ENCODE measurements around the gene GNPDA1.
A peak's percentile ranks its signal among the peaks of the same experiment; 100 is the strongest.

Gene GNPDA1

GRCh38 chr5:141954194-141954593 is 58.6 kb downstream of the GNPDA1 start:
- H3K4me3 ChIP-seq (ENCODE audit: control insufficient read depth, low read depth, low read length) = no peak overlapping the region
- no peak for TF ChIP-seq CTCF (IDR thresholded peaks at IDR 0.05; ENCODE audit: control insufficient read depth, insufficient read depth, low read depth, low read length, missing control alignments)
- no peak for DNase-seq (ENCODE audit: low read depth)

- DNase-seq (ENCODE audit: low read depth) = no peak
- TF ChIP-seq CTCF (IDR thresholded peaks at IDR 0.05; ENCODE audit: control insufficient read depth, insufficient read depth, low read depth, low read length, missing control alignments) = no peak
- H3K4me3 ChIP-seq (ENCODE audit: control insufficient read depth, low read depth, low read length) = no peak overlapping the region
Observed at GRCh38 chr5:141952020-141952419, 60.8 kb downstream of the GNPDA1 start.

GRCh38 chr5:141951332-141951781 is 61.5 kb downstream of the GNPDA1 start:
- TF ChIP-seq CTCF (IDR thresholded peaks at IDR 0.05; ENCODE audit: control insufficient read depth, insufficient read depth, low read depth, low read length, missing control alignments) = peak; percentile 25
- H3K4me3 ChIP-seq (ENCODE audit: control insufficient read depth, low read depth, low read length) = no peak overlapping the region
- no peak for DNase-seq (ENCODE audit: low read depth)

Measured in AG09309 (cell line).